ENCODE results near the gene MYH15.
A peak's percentile ranks its signal among the peaks of the same experiment; 100 is the strongest.

- TF ChIP-seq JUND (IDR thresholded peaks at IDR 0.05; ENCODE audit: low read length) (no peak), SUZ12 (IDR thresholded peaks at IDR 0.05; ENCODE audit: low read length) (no peak), POLR2AphosphoS5 (IDR thresholded peaks at IDR 0.05; ENCODE audit: low read depth, low read length) (no peak), USF2 (IDR thresholded peaks at IDR 0.05; ENCODE audit: low read length) (no peak), CTCF (IDR thresholded peaks at IDR 0.05; ENCODE audit: control extremely low read depth in 1 of 3, insufficient read depth in 1 of 3, low read depth in 1 of 3, low read length in 3 of 3) (peak; percentile 22 to 69 (median 64)), CHD1 (IDR thresholded peaks at IDR 0.05; ENCODE audit: low read depth, low read length) (no peak), GTF2F1 (IDR thresholded peaks at IDR 0.05; ENCODE audit: borderline replicate concordance, low read depth, low read length) (no peak)
Measured at GRCh38 chr3:108477511-108478147, 32.8 kb downstream of the MYH15 start.
